Esophagus (tissue), 2 donors: ENCODE results near the gene ERAL1. TPM values are rescaled to one million over a fixed set of nuclear protein-coding genes. Genes with fewer than 3 reads are reported as not detected.

Experiments
- H3K27ac ChIP-seq, 2 donors: one replicate each; pipeline ENCODE4 v1.5.1; 2013; ENCODE audit warnings: low read depth in 2 of 2, mild to moderate bottlenecking in 2 of 2, inconsistent platforms in 1 of 2, low read length in 1 of 2, moderate library complexity in 1 of 2
- H3K27me3 ChIP-seq, 2 donors: one replicate each; pipeline ENCODE4 v1.6.1; 2013; ENCODE audit warnings: low read length in 2 of 2, control low read depth in 1 of 2, mild to moderate bottlenecking in 1 of 2; ENCODE audit not compliant: insufficient read depth in 2 of 2, control insufficient read depth in 1 of 2
- H3K36me3 ChIP-seq, 2 donors: one replicate each; pipeline ENCODE4 v1.6.1; 2013; ENCODE audit warnings: low read length in 1 of 2; ENCODE audit not compliant: control insufficient read depth in 2 of 2, insufficient read depth in 2 of 2
- H3K4me1 ChIP-seq, 2 donors: one replicate each; pipeline ENCODE4 v1.6.1; 2013; ENCODE audit warnings: low read length in 1 of 2; ENCODE audit not compliant: control insufficient read depth in 2 of 2, insufficient read depth in 2 of 2
- H3K4me3 ChIP-seq, 2 donors: one replicate each; pipeline ENCODE4 v1.5.1; 2013; ENCODE audit warnings: low read length in 2 of 2, mild to moderate bottlenecking in 2 of 2, low read depth in 1 of 2, moderate library complexity in 1 of 2
- H3K9me3 ChIP-seq, 2 donors: one replicate each; pipeline ENCODE4 v1.6.1; 2013; ENCODE audit warnings: mild to moderate bottlenecking in 2 of 2, low read depth in 1 of 2, low read length in 1 of 2, moderate library complexity in 1 of 2; ENCODE audit not compliant: control insufficient read depth in 2 of 2, insufficient read depth in 1 of 2
- WGBS, 2 donors: extraction: QIAGEN DNeasy Blood & Tissue Kit; methylation state at CpG; one replicate each; pipeline ENCODE4 v1.1.7; 2013; 5-methylcytosine and 5-hydroxymethylcytosine counted together
- polyA plus RNA-seq, 2 donors: library from polyadenylated mRNA; stranded (reverse); fragments of 200-250 nt; gene quantifications; one replicate each; pipeline ENCODE4 v1.2.3, GENCODE V29; 2013
- donor health status: healthy with polysubstance abuse.
- donor health status: Bipolar disorder and iron deficiency.

Gene ERAL1
- polyA plus RNA-seq, 2 donors = 24.0 to 32.4 TPM

DNA sequence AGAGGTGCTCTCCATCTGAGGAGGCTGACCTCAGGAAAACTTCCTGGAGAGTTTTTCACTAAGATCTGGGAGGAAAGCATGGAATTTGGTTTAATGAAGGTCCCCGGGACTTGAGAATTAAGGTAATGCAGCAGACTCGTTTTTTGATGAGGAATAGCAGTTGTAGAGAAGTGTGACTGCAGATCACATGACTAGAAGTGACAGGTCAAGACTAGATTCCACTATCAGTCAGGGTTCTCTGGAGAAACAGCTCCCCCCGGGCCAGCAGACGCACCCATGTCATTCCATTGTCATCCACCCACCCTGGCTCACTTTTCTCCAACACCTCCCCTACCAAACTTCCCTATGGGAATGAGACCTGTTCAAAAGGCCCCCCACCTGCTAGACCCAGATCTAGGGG lies 50.0 kb downstream of the ERAL1 start:
- H3K36me3 ChIP-seq = peaks cover 0 to 15% of the 10 kb centered on the region in 2 donors
- no peak overlapping the region for H3K4me3 ChIP-seq
- peaks cover 4 to 8% of the 10 kb centered on the region in 2 donors for H3K4me1 ChIP-seq
- WGBS, 2 donors = 45 to 54% methylated on average over 4 of the region's 4 CpGs
- H3K9me3 ChIP-seq = no peaks in the 10 kb centered on the region
- no peak overlapping the region for H3K27ac ChIP-seq
- H3K27me3 ChIP-seq = no peaks in the 10 kb centered on the region

DNA sequence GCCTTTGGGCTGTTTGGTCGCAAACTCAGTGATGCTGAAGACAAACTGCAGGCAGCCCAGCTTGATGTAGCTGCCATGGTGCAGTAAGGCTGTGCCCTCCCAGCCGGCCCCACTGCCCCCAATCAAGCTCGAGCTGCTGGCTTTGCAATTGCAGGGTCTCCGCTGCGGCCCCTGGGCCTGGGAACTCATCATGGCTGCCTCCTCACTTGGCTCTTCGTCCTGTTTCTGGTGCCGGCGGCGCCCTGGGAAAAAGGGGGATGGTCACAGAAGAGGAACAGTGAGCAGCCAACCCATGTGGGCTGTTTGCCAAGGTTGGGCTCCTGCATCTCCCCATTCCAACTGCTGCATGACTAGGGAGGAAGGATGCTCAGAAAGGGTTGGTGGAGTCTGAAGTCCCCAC lies 51.5 kb downstream of the ERAL1 start:
- 79 to 86% methylated on average over 9 of the region's 9 CpGs for WGBS, 2 donors
- Histone ChIP-seq H3K9me3 (no peaks in the 10 kb centered on the region), H3K4me3 (no peak overlapping the region), H3K36me3 (peaks cover 14 to 27% of the 10 kb centered on the region in 2 donors), H3K4me1 (peaks cover 2 to 8% of the 10 kb centered on the region in 2 donors), H3K27ac (no peak overlapping the region), H3K27me3 (no peaks in the 10 kb centered on the region)

DNA sequence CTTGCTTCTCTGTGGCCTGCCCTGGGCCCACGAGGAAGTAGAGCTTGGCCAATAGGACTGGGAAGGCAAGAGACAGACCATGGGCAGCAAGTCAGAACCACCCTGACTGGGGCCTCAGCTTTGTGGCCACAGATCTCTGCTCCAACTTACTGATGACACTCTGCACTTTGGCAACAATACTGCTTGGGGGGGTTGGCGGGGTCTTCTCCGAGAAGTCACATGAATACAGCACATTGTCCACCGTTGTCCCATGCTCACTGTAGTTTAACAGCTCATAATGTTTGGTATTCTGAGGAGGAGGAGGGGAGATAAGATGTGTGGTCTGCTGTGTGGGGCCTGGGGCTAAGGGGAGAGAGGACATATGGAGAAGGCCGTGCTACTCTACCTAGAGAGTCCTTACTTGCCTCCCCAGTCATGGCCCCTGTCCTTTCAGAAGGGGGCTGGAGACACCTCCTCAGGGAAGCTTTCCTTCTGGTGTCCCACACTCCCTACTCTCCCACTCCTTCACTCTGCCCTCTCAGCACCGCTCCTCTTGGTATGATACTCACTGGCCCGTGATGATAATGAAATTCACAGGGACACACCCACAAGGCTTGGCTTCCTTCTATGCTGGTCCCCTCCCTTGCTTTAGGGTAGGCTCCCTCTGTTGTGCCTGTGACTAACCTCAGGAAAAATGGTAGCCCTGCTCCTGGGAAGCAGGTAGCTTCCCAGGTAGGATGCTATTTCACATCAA lies 52.1 kb downstream of the ERAL1 start:
- peaks cover 18 to 33% of the 10 kb centered on the region in 2 donors for H3K36me3 ChIP-seq
- 68% methylated on average over 7 of the region's 7 CpGs for WGBS, 2 donors
- H3K9me3 ChIP-seq = no peaks in the 10 kb centered on the region
- H3K4me3 ChIP-seq = no peak overlapping the region
- no peaks in the 10 kb centered on the region for H3K27me3 ChIP-seq
- peak overlapping the region in 1 of 2 donors; percentile 40 for H3K27ac ChIP-seq
- H3K4me1 ChIP-seq = peaks cover 0 to 5% of the 10 kb centered on the region in 2 donors

DNA sequence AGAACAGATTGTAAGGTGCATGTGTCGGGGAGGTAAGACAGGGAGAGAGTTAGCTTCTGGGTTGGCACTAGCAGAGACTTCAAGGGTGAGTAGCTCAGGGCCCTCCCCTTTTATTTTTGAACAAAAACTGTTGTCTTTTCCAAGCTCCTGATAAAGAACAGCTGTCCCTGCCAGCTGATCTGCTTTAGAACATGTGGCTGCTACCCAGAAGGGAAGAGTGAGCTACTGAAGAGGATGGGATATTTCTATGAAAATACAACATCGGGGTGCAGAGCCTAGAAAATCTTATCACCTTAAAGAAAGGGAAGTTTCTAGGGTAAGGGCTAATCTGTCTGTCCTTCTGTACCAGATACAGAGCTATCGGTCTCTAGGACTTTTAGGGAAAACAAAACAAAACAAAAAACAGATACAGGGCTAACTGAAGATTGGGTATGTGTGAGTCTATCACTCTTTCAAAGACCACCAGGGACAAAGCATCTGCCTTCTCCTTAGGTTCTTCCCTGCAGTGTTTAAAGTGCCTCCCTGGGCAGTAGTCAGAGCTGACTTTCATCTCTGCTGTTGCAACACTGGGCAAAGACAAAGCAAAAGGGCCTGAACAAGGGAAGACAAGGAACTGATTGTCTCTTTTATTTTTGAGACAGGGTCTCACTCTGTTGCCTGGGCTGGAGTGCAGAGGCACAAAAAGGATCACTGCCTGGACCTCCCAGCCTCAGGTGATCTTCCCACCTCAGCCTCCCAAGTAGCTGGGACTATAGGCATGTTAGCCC lies 53.1 kb downstream of the ERAL1 start:
- H3K4me3 ChIP-seq = no peak overlapping the region
- no peaks in the 10 kb centered on the region for H3K9me3 ChIP-seq
- WGBS, 2 donors = 73 to 74% methylated on average over 3 of the region's 3 CpGs
- peaks cover 18 to 40% of the 10 kb centered on the region in 2 donors for H3K36me3 ChIP-seq
- peaks cover 0 to 5% of the 10 kb centered on the region in 2 donors for H3K4me1 ChIP-seq
- H3K27ac ChIP-seq = peak overlapping the region; percentile 70 to 78
- H3K27me3 ChIP-seq = no peaks in the 10 kb centered on the region

DNA sequence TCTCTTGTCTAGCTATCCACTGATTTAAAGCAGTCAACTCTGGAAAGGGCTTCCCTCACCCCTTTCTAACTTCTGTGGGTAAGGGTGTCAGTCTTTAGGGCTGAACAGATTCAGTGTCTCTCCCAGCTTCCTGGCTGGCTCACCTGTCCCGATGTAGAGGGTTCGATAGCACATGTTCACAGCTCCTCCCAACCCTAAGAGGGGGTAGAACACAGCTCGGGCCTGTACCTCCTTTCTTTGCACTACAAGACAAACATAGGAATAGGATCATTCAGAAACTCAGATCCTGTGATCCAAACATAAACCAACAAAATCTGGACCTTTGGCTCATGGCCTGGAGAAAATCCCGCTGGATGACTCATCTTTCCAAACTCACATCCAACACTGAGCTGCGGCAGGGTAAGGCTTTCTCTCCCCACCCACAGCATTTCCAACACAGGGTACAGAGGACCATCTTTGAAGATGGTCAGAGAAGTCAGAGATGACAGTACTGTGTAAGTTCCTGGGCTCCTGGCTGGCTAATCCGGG lies 53.9 kb downstream of the ERAL1 start:
- no peak overlapping the region for H3K4me3 ChIP-seq
- H3K27ac ChIP-seq = peak overlapping the region; percentile 70 to 78
- 19 to 36% methylated on average over 6 of the region's 6 CpGs for WGBS, 2 donors
- H3K36me3 ChIP-seq = peaks cover 21 to 48% of the 10 kb centered on the region in 2 donors
- peaks cover 0 to 3% of the 10 kb centered on the region in 2 donors for H3K4me1 ChIP-seq
- H3K27me3 ChIP-seq = no peaks in the 10 kb centered on the region
- no peaks in the 10 kb centered on the region for H3K9me3 ChIP-seq

DNA sequence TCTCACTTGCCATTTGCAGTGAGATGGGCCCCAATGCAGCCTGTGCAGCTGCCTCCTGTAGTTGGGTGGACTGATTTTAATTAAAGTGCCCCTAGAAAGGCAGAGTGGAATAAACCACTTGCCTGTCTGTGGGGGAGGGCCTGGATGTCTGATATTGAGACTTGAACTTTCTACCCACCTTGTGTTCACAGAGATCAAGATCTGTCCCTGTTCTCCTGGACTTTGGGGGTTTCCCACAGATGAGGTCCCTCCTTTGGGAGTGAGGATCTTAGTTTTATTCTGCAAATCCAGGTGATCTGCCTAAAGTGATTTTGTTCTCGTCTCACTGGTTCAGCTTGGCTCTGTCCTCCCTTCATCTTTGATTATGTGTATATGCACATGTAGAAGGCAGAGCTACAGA lies 55.7 kb downstream of the ERAL1 start:
- peaks cover 25 to 56% of the 10 kb centered on the region in 2 donors for H3K36me3 ChIP-seq
- no peaks in the 10 kb centered on the region for H3K9me3 ChIP-seq
- H3K27ac ChIP-seq = no peak overlapping the region
- H3K4me3 ChIP-seq = no peak overlapping the region
- no peaks in the 10 kb centered on the region for H3K27me3 ChIP-seq
- 85 to 95% methylated on average over 1 of the region's 1 CpG for WGBS, 2 donors
- peaks cover 0 to 3% of the 10 kb centered on the region in 2 donors for H3K4me1 ChIP-seq

Other genes starting within 250 kb of the ERAL1 start
- 1 to 10 TPM; 2.0 to 6.7 TPM for gene RSKR, start 240.8 kb upstream of the ERAL1 start, polyA plus RNA-seq
- gene BLTP2, start 209.9 kb upstream of the ERAL1 start, polyA plus RNA-seq = 10 to 100 TPM; 19.2 to 23.5 TPM
- 10 to 100 TPM; 20.7 to 40.6 TPM for gene SDF2, start 193.1 kb upstream of the ERAL1 start, polyA plus RNA-seq
- gene SUPT6H, start 192.8 kb upstream of the ERAL1 start, polyA plus RNA-seq = 10 to 100 TPM; 21.4 to 29.2 TPM
- 1 to 10 TPM in 1 of 2 donors, under 1 TPM in 1; 0.59 to 2.0 TPM for gene PROCA1, start 143.1 kb upstream of the ERAL1 start, polyA plus RNA-seq
- gene RAB34, start 137.1 kb upstream of the ERAL1 start, polyA plus RNA-seq = 10 to 100 TPM; 31.5 to 42.2 TPM
- 1,000 to 10,000 TPM in 1 of 2 donors, 100 to 1,000 TPM in 1; 745 to 1,436 TPM for gene RPL23A, start 135.0 kb upstream of the ERAL1 start, polyA plus RNA-seq
- 10 to 100 TPM; 12.5 to 16.9 TPM for gene TLCD1, start 128.8 kb upstream of the ERAL1 start, polyA plus RNA-seq
- gene NEK8, start 126.2 kb upstream of the ERAL1 start, polyA plus RNA-seq = 1 to 10 TPM; 2.6 to 5.3 TPM
- 10 to 100 TPM; 30.0 to 34.6 TPM for gene TRAF4, start 111.0 kb upstream of the ERAL1 start, polyA plus RNA-seq
- gene FAM222B, start 12.2 kb upstream of the ERAL1 start, polyA plus RNA-seq = 1 to 10 TPM; 5.6 to 7.3 TPM
- 10 to 100 TPM; 33.0 to 52.3 TPM for gene FLOT2, start 42.7 kb downstream of the ERAL1 start, polyA plus RNA-seq
- 10 to 100 TPM in 1 of 2 donors, 1 to 10 TPM in 1; 9.4 to 15.6 TPM for gene DHRS13, start 48.1 kb downstream of the ERAL1 start, polyA plus RNA-seq
- 1 to 10 TPM; 8.6 to 9.1 TPM for gene PHF12, start 96.5 kb downstream of the ERAL1 start, polyA plus RNA-seq
- gene SEZ6, start 151.0 kb downstream of the ERAL1 start, polyA plus RNA-seq = not detected
- gene PIPOX, start 188.1 kb downstream of the ERAL1 start, polyA plus RNA-seq = under 1 TPM; 0.41 to 0.48 TPM